ENCODE measurements around the gene ADAMTS8. TPM values are rescaled to one million over a fixed set of nuclear protein-coding genes. Genes with fewer than 3 reads are reported as not detected.

ADAMTS8 gene
- total RNA-seq, 1 donor = not detected

DNA sequence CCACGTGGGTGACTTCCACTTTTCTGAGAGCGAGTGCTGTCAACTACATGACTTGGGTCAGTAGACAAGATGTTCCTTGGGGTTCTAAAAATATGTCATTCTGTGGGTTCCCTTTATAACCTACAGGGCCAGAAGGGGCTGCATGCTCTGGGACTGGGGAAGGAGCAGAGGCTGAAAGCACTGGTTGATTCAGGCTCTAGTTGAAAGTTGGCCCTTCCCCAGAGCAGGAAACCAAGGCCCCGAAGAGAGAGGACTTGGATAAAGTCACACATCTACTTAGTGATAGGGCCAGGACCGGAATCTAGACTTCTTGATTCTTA is 30.0 kb upstream of the ADAMTS8 start:
- TF ChIP-seq, protein P1, sequence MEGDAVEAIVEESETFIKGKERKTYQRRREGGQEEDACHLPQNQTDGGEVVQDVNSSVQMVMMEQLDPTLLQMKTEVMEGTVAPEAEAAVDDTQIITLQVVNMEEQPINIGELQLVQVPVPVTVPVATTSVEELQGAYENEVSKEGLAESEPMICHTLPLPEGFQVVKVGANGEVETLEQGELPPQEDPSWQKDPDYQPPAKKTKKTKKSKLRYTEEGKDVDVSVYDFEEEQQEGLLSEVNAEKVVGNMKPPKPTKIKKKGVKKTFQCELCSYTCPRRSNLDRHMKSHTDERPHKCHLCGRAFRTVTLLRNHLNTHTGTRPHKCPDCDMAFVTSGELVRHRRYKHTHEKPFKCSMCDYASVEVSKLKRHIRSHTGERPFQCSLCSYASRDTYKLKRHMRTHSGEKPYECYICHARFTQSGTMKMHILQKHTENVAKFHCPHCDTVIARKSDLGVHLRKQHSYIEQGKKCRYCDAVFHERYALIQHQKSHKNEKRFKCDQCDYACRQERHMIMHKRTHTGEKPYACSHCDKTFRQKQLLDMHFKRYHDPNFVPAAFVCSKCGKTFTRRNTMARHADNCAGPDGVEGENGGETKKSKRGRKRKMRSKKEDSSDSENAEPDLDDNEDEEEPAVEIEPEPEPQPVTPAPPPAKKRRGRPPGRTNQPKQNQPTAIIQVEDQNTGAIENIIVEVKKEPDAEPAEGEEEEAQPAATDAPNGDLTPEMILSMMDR (IDR thresholded peaks at IDR 0.05; ENCODE audit: insufficient read depth, low read depth, low read length) = no peak
- H3K4me3 ChIP-seq (ENCODE audit: low read depth, low read length) = no peak overlapping the region
- DNase-seq (ENCODE audit: low read depth) = no peak

DNA sequence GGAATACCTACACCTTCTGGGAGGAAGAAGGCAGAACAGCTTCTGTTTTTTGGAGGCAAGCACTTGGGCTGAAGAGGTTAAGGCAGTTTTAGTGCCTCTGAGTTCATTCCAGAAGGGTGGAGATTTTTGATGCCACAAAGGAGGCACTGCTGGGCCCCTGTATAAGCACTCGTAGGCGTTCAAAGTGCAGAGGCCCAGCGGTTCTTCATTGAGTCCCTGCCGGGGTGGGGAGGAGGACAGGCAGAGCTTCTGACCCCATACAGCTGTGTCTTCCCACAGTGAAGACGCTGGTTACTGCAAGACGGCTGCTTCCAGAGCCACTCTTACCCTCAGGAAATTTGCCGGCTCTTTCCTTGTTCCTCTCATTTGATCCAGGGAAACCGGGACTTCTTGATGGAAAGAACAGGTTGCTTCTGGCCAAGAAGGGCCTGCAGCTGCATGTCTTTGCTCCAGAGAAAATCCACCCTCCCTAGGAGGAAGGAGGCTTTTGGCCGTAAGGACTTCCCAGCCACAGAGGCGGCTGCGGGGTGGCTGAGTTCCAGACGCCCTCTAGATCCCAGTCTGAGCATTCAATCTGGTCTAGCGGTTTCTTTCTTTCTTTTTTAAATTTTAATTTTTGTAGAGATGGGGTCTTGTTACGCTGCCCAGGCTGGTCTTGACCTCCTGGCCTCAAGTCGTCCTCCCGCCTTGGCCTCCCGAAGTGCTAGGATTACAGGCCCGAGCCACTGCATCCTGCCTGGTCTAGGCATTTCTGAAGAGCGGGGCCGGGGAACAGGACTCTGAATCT is 29.4 kb upstream of the ADAMTS8 start:
- TF ChIP-seq, protein P1 (IDR thresholded peaks at IDR 0.05; ENCODE audit: insufficient read depth, low read depth, low read length) = no peak
- H3K4me3 ChIP-seq (ENCODE audit: low read depth, low read length) = no peak overlapping the region
- DNase-seq (ENCODE audit: low read depth) = no peak

DNA sequence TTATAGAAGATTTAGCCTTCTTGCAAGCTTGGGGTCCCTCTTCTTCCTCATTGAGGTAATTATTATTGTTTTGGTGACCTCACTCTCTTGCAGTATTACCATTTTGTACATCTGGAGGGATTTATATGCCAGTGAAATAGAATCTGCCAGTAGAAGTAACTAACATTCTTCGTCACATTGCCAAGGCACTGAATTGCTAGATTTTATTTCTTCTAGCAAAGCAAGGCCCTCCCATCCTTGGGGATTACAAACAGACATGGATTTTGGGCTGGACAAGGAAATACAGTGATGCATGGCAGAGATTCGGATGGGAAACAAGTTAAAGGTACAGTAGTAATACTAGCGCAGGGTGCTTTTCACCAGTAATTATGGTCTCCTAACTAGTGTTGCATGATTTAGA is 27.9 kb upstream of the ADAMTS8 start:
- TF ChIP-seq, protein P1 (IDR thresholded peaks at IDR 0.05; ENCODE audit: insufficient read depth, low read depth, low read length) = no peak
- no peak overlapping the region for H3K4me3 ChIP-seq (ENCODE audit: low read depth, low read length)
- no peak for DNase-seq (ENCODE audit: low read depth)

DNA sequence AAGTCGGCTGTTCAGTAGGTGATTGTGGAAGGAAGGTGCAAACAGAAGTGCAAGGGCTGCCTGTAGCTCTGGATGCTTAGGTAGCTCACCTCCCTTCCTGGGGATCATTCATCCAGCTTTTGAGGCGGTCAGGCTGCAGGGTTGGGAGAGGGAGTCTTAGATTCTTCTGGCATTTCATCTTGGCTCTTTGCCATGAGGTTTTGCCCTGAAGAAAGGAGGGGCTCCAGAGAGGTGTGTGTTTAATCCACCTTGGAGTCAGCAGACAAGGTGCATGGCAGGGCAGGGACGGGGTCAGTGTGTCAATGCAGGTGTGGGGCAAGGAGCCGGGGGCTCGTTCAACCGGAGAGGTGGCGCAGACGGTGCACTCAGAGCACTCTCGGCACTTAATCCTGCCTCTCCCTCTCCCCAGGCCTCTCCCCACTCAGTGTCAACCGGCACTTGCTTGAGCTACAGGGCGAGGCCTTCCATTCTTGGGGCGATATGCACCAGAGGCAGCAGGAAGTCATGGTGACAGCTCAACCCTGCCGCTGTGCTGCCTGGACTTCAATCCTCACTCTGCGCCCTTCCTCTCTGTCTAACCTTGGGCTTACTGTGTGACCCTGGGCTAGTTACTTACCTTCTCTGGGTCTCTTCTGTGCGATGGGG is 27.2 kb upstream of the ADAMTS8 start:
- no peak for DNase-seq (ENCODE audit: low read depth)
- TF ChIP-seq, protein P1 (IDR thresholded peaks at IDR 0.05; ENCODE audit: insufficient read depth, low read depth, low read length) = no peak
- H3K4me3 ChIP-seq (ENCODE audit: low read depth, low read length) = no peak overlapping the region

DNA sequence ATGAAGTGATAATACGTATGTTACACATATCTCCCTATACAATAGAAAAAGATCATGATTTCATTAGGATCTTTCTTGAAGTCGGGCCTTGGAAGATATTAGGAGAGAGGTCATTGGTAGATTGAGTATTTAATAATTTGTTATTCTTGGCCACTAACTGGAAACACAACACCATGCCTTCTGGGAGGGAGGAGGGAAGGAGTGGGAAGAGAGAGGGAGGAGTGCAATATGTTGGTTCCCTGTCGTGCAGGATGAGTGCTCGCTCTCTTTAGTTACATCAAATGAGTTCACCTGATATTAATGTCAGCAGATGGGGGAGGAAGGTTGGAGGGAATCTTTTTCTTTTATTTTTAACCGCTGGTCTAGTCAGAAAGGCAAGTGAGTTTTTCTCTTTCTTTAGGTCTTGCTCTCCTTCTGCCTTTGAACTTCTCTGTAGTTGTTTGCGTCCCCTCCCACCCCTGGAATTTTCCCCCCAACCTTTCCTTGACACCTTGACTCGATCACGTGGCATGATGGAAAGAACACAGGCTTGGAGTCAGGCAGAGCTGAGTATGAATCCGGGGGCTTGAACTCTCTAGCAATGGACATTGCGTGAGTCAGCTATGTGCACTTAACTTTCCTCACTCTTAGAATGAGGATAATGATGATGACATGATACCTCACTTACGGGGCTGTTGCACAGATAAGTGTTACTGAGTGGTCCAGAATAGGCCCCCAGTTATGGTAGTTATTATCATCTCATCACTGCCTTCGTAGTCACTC is 26.3 kb upstream of the ADAMTS8 start:
- TF ChIP-seq, protein P1 (IDR thresholded peaks at IDR 0.05; ENCODE audit: insufficient read depth, low read depth, low read length) = no peak
- no peak overlapping the region for H3K4me3 ChIP-seq (ENCODE audit: low read depth, low read length)
- DNase-seq (ENCODE audit: low read depth) = no peak

DNA sequence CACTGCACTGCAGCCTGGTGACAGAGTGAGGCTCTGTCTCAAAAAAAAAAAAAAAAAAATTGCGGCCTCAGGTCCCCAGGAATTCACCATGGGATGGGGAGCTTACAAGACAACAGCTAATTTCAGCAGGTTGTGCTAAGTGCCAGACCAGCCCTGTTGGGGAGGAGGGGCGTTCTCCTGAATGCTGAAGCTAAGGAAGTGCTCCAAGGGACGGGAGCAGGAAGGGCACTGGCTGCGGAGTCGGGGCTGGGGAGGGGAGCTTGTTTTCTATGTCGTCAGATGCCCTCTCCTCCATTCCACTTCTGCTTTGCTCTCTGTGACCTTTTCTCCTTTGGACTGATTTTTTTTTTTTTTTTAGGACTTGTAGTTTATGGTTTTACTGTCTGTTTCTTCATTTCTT is 24.5 kb upstream of the ADAMTS8 start:
- TF ChIP-seq, protein P1 (IDR thresholded peaks at IDR 0.05; ENCODE audit: insufficient read depth, low read depth, low read length) = no peak
- no peak for DNase-seq (ENCODE audit: low read depth)
- no peak overlapping the region for H3K4me3 ChIP-seq (ENCODE audit: low read depth, low read length)
